Jurkat, Clone E6-1 (cell line): ENCODE data around the gene CCDC27.
"Not testable (repeated sequence)": the region's sequence is repeated elsewhere in the genome, so short reads cannot be mapped to it uniquely, and the experiment has no call there.

Source experiments
- DNase-seq: peaks from one replicate; pipeline ENCODE4 v3.0.0-alpha.2; 2011; ENCODE audit warnings: low read depth, low spot score
- H3K4me3 ChIP-seq: 2 replicates; pipeline ENCODE4 v1.5.1; 2011; ENCODE audit warnings: mild to moderate bottlenecking, low read length, control low read depth, moderate library complexity

The CCDC27 gene

DNA sequence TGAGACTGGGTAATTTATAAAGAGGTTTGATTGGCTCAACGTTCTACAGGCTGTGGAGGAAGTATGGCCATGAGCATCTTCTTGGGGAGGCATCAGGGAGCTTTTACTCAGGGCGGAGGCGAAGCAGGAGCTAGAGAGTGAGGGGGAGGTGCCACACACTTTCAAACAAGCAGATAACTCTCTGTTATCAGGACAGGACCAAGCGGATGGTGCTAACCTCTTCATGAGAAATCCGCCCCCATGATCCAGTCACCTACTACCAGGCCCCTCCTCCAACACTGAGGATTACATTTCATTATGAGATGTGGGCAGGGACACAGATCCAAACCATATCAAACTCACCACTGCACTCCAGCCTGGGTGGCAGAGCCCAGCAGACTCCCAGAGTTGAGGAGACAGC, 55.5 kb downstream of the CCDC27 start:
- DNase-seq: no peak
- no peak overlapping the region for H3K4me3 ChIP-seq

DNA sequence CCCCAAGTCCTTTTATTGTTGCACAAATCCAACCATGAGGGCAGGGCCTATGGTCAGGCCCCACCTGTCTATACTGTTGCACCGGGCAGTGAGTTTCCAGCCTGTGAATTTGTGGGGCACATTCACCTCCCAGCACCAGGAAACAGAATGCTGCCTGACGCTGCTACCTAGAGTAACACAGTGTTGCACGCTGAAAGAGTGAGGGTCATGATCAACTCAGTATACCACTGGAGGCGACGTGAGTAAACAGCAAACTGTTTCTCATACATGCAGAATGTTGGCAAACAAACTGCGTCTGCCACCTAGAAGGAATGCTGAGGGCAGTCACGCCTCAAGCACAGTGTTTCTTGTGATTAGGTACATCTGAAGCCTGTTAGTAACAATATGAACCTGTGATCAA, 57.4 kb downstream of the CCDC27 start:
- H3K4me3 ChIP-seq: no peak overlapping the region
- DNase-seq: no peak

DNA sequence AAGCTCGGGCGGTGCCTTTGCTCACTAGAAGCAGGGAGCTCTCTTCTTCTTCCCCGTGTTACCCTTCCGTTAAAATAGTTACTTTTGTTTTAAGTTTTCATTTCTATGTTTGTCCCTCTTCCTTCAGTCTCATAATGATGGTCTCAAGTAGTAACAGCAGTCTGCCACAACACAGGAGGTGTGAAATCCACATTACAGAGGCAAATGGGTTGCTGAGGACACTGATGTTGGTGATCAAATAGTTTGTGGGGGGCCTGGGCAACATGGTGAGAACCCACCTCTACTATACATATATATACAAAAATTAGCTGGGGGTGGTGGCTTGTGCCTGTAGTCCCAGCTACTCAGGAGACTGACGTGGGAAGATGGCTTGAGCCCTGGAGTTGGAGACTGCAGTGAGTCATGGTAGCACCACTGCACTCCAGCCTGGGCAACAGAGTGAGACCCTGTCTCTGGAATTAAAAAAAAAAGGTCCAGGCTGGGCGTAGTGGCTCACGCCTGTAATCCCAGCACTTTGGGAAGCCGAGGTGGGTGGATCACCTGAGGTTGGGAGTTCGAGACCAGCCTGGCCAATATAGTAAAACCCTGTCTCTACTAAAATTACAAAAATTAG, 58.0 kb downstream of the CCDC27 start:
- H3K4me3 ChIP-seq, DNase-seq: not testable (repeated sequence)

DNA sequence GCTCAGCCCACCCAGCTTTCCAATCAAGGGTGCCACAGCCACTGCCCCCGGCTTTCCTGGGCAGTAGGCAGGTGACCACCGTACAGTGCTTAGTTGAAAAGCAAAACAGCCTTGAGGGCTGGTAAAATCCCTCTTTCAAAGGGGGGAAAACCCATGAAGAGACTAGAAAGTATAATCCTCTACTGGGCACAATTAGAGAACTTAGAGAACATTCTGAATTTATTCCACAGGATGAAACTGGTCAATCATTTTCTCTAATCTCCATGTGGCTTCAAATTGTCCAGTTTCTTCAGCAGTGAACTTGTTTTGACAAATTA, 59.3 kb downstream of the CCDC27 start:
- no peak for DNase-seq

DNA sequence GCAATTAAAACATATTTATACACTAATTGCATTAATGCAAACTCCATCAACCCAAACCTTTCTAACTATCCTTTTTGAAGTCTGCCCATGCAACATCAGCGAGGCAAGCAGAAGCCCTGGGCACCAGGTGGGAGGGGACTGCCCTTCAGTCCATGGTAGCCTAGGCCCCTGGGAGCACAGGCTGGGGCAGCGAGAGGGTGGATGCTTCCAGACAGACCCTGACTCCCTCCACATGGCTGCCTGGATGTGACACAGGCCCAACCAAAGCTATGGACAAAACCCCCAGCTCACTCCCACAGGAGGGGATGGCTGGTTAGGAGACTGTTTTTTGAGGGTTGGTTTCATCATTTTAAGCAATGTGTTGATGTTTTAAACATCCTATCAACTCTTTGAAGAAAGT, 61.8 kb downstream of the CCDC27 start:
- no peak for DNase-seq
- H3K4me3 ChIP-seq: no peak overlapping the region

More for the DNA sequence above, 59.3 kb downstream of the CCDC27 start:
- H3K4me3 ChIP-seq: no peak overlapping the region

DNA sequence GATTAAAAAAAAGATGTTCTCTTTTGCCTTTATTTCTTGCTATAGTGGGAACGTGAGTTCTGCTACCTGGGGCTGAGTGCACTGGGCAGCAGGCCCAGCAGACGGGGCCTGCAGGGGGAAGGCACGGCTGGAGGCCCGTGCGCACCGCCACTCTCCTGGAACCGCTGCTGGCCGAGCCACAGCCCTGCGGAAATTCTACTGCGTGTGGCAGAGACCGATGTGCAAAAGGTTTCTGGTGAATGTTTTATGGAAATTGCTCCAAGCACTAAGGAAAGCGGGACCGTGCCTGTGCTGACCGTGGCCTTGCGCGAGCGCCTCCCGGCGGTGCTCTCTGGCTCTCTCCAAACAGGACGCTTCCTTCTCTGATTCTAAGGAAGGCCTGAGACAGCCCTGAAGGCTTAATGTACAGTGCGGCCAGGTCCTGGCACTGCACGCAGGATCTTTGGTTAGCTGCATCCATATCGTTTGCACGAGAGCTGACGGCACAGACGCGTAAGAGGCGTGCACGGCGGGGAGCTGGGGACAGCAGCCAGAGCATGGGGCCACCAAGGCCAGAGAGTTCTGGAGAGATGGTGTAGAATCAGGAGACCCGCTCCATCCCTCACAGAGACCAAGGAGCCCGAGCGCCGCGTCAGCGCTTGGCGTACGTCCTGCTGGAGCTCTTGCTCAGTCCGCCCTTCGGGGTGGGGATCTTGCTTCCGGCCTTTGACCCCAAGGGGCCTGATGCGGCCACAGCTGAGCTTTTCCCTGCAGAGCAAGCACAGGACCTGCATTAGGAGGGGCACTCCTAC, 62.7 kb downstream of the CCDC27 start:
- no peak for DNase-seq
- H3K4me3 ChIP-seq: no peak overlapping the region

DNA sequence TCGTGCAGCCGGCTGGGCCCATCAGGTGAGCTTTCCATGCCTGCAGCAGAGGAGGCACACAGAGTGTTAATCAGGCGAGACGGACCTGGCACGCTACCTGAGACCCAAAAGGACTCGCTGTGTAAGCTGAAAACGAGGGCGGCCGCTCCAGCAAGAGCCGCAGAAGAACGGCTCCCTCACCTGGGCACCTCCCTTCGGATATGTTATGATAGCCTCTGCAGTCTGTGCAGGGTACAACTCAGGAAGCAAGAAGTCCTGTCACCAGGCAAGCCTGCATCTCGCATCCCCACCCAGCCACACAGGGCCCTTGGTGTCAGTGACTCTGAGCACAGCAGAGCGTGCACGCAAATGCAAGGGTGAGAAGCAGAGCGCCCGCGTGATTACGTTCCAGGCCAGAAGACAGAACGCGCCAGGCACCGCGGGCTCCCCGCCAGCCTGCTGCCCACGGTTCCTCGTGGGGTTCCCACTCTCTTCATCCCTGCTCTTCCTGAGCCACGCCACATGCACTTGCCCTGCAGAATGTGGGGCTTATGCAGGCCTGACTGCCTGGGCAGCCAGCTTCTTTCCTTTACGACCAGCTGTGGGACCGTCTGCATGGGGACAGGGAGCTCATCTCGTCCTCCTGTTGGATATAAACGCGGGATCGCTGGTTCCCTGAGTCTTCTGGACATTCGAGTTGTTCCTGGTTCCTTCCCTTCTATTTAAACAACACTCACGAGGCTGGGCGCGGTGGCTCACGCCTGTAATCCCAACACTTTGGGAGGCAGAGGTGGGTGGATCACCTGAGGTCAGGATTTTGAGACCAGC, 64.3 kb downstream of the CCDC27 start:
- no peak for DNase-seq
- H3K4me3 ChIP-seq: no peak overlapping the region

DNA sequence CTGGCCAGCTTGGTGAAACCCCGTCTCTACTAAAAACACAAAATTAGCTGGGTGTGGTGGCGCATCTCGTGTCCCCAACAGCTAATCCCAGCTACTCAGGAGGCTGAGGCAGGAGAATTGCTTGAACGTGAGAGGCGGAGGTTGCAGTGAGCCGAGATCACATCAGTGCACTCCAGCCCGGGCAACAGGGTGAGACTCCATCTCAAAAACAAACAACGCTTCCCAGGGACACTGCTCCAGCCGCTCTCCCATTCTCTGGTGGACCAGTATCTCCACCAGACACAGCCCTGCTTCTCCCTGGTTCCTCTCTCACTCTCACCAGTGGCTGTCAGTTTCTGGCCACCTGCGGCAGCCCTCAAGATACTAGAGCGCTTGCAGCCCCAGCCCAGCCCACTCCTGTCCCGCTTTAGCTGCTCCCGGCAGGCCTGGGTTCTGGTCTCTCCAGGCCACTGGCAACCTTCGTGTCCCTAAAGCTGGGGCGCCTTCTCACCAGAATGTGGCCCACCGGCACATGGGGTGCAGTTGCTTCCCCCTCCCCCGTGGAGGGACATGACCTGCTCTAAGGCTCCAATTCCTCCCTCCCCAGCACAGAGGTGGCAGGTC, 65.0 kb downstream of the CCDC27 start:
- no peak for DNase-seq
- no peak overlapping the region for H3K4me3 ChIP-seq

DNA sequence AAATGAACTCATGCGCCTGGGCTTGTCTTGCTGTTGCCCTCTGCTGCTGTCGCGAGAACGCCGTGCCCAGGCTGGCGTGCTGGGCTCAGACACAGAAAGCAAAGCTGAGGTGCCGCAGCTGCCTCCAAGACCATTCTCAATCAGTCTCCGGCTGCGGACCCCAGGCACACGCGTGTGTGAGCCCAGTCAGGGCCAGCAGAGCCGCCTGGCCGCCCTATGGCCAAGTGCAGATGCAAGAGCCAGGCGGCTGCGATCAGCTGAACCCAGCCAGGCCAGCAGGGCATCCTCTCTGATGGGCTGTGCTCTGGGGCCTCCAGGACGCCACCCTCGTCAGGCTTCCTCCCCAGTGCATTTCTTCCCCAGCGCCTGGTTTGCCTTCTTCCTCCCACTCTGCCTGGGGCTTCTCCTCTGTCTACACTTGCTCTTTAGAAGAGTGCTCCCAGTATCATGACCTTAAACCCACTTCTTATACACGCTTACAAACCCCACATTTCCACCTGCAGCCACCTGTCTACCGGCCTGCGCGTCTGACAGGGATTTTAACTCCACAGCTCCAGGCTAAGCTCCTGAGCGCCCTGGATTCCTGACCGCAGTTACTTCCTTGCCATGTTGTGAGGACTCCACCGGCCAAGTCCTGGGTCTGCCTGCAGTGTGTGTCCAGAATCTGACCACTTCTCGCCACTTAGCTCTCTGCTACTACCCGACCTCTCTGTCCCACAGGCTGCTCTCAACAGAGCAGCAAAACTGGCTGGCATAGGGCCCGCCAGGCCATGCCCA, 65.8 kb downstream of the CCDC27 start:
- no peak overlapping the region for H3K4me3 ChIP-seq
- no peak for DNase-seq

DNA sequence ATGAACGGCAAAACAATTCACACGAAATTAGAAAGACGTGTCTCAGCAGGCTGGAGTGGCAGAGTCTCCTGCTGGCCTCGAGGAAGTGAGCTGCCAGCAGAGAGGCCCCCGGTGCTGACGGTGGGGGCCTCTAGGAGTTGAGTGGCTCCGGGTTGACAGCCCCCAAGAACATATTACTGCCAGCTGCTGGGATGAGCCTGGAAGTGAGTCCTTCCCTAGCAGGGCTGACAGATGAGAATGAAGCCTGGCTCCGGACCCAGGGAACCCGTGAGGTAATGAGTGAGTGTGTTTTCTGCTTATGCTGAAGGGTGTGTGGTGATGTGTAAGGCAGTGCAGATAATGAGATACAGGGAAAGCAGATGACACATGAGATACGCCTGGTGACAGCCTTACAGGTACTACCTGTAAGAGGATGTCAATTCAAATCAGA, 67.5 kb downstream of the CCDC27 start:
- no peak for DNase-seq
- no peak overlapping the region for H3K4me3 ChIP-seq

DNA sequence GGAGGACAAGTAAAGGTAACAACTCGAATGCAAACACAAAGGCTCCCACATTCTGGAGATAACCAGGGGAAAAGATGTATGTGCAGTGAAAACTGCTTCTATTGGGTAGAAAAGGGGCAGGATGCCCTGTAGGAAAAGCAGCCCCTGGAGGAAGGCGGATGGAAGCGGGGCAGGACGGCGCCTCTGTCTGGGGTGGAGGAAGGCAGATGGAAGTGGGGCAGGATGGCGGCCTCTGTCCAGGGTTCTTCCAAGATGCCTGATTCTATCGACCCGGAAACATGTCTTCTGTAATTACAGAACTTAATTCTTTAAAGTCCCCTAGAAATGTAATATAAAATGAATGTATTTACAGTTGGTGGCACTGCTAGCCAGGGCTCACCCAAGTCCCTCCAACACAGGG, 68.1 kb downstream of the CCDC27 start:
- DNase-seq: no peak
- no peak overlapping the region for H3K4me3 ChIP-seq

DNA sequence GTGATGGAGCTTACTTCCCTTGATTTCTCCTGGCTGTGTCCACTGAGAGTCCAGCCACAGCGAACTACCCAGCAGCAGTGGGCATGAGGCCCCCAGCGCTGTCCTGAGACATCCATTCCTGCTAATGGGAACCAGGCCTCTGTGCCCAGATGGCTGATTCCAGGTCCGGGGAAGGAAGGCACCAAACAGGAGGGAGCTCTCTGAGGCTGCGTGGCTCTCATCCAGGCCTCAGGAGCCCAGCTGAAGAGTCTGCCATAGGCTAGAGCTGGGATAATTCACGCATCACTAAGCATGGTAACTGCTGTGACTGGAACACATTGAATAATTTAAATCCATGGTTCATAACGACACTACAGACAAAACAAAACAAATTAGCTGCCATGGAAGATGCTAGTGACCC, 68.8 kb downstream of the CCDC27 start:
- H3K4me3 ChIP-seq: no peak overlapping the region
- DNase-seq: no peak
